Measurements from ENCODE around the gene TTYH3. TPM values are rescaled to one million over a fixed set of nuclear protein-coding genes. Genes with fewer than 3 reads are reported as not detected.

TTYH3 gene
- total RNA-seq, 3 donors from 2014 or later (not counting 1 experiment from before 2014, with no cell fraction given), result 38.3 to 47.1 (median 42.4) TPM

- Mint-ChIP-seq H3K27me3 (ENCODE audit: low read depth in 2 of 2) (no peaks in the 10 kb centered on the region), H3K4me3 (no peak overlapping the region), H3K27ac (no peak overlapping the region), H3K36me3 (no peaks in the 10 kb centered on the region), H3K9me3 (no peaks in the 10 kb centered on the region), H3K4me1 (peaks cover 0 to 7% of the 10 kb centered on the region in 2 donors)
- no peak overlapping the region for H3K4me3 ChIP-seq (ENCODE audit: low read length)
- H3K9me3 ChIP-seq (ENCODE audit: control insufficient read depth, insufficient read depth, low read length), result no peaks in the 10 kb centered on the region
- intact Hi-C loops (cut with micrococcal nuclease), result no loop called here
- H3K36me3 ChIP-seq (ENCODE audit: control insufficient read depth, insufficient read depth, low read length), result no peaks in the 10 kb centered on the region
- DNase-seq (no peak), ATAC-seq (no peak)
- H3K27ac ChIP-seq (ENCODE audit: low read length), result no peak overlapping the region
- no peaks in the 10 kb centered on the region for H3K27me3 ChIP-seq (ENCODE audit: control insufficient read depth, insufficient read depth, low read length)
- H3K4me1 ChIP-seq (ENCODE audit: control insufficient read depth, insufficient read depth, low read length), result no peaks in the 10 kb centered on the region
- TF ChIP-seq CTCF (IDR thresholded peaks at IDR 0.05), result no peak
- WGBS (ENCODE audit: insufficient coverage), result 96% methylated on average over 15 of the region's 15 CpGs
Observed at GRCh38 chr7:2658941-2659340, 27.2 kb downstream of the TTYH3 start.

GRCh38 chr7:2659556-2660358 lies 28.0 kb downstream of the TTYH3 start:
- H3K4me1 ChIP-seq (ENCODE audit: control insufficient read depth, insufficient read depth, low read length), result no peaks in the 10 kb centered on the region
- ATAC-seq (no peak), DNase-seq (no peak)
- no peak for TF ChIP-seq CTCF (IDR thresholded peaks at IDR 0.05)
- 94% methylated on average over 36 of the region's 36 CpGs for WGBS (ENCODE audit: insufficient coverage)
- Mint-ChIP-seq H3K4me3 (no peak overlapping the region), H3K27me3 (ENCODE audit: low read depth in 2 of 2) (no peaks in the 10 kb centered on the region), H3K27ac (no peak overlapping the region), H3K9me3 (no peaks in the 10 kb centered on the region), H3K4me1 (peaks cover 0 to 7% of the 10 kb centered on the region in 2 donors), H3K36me3 (no peaks in the 10 kb centered on the region)
- no peak overlapping the region for H3K27ac ChIP-seq (ENCODE audit: low read length)
- no peaks in the 10 kb centered on the region for H3K27me3 ChIP-seq (ENCODE audit: control insufficient read depth, insufficient read depth, low read length)
- intact Hi-C loops (cut with micrococcal nuclease), result no loop called here
- H3K4me3 ChIP-seq (ENCODE audit: low read length), result no peak overlapping the region
- H3K9me3 ChIP-seq (ENCODE audit: control insufficient read depth, insufficient read depth, low read length), result no peaks in the 10 kb centered on the region
- H3K36me3 ChIP-seq (ENCODE audit: control insufficient read depth, insufficient read depth, low read length), result no peaks in the 10 kb centered on the region

GRCh38 chr7:2660359-2661095 lies 28.7 kb downstream of the TTYH3 start:
- Histone ChIP-seq H3K9me3 (ENCODE audit: control insufficient read depth, insufficient read depth, low read length) (no peaks in the 10 kb centered on the region), H3K4me3 (ENCODE audit: low read length) (no peak overlapping the region), H3K36me3 (ENCODE audit: control insufficient read depth, insufficient read depth, low read length) (no peaks in the 10 kb centered on the region), H3K27me3 (ENCODE audit: control insufficient read depth, insufficient read depth, low read length) (no peaks in the 10 kb centered on the region), H3K4me1 (ENCODE audit: control insufficient read depth, insufficient read depth, low read length) (no peaks in the 10 kb centered on the region), H3K27ac (ENCODE audit: low read length) (no peak overlapping the region)
- DNase-seq (no peak), ATAC-seq (no peak)
- intact Hi-C loops (cut with micrococcal nuclease), result no loop called here
- H3K4me3 Mint-ChIP-seq, result no peak overlapping the region
- no peak overlapping the region for H3K27ac Mint-ChIP-seq
- TF ChIP-seq CTCF (IDR thresholded peaks at IDR 0.05), result no peak
- H3K27me3 Mint-ChIP-seq (ENCODE audit: low read depth in 2 of 2), result no peaks in the 10 kb centered on the region
- WGBS (ENCODE audit: insufficient coverage), result 92% methylated on average over 31 of the region's 36 CpGs
- H3K4me1 Mint-ChIP-seq, result peaks cover 0 to 7% of the 10 kb centered on the region in 2 donors
- no peaks in the 10 kb centered on the region for H3K9me3 Mint-ChIP-seq
- H3K36me3 Mint-ChIP-seq, result no peaks in the 10 kb centered on the region
